Endothelial cell of umbilical vein (primary cell): ENCODE measurements around the gene FAM43A. TPM values are rescaled to one million over a fixed set of nuclear protein-coding genes. Genes with fewer than 3 reads are reported as not detected.

ENCODE experiments used
- BruUV-seq: library from RNA; stranded (reverse); fragments of 400-500 nt; replicated peaks from 2 replicates; lab custom pipeline; 2021; lab: Mats Ljungman, UMichigan
- CTCF ChIA-PET: fragments of 300-600, 350-600 bp; sonication (Branson Sonifier 250); formaldehyde crosslinking; loops from one replicate; lab custom pipeline; 2021; ENCODE audit warnings: antibody characterized with exemption, inconsistent platforms; lab: Charles Lee
- POLR2A ChIA-PET: fragments of 300-600, 350-600 bp; sonication (Branson Sonifier 250); formaldehyde crosslinking; loops from one replicate; lab custom pipeline; 2021; ENCODE audit warnings: antibody characterized with exemption, inconsistent platforms; lab: Charles Lee
- DNase-seq: peaks from one replicate; pipeline ENCODE4 v3.0.0-alpha.2; 2011; ENCODE audit warnings: low read depth, low spot score
- FAIRE-seq: peaks from 2 replicates; lab custom pipeline; 2011; peaks lifted over from hg19 to GRCh38; lab: Jason Lieb, UNC
- H2AFZ ChIP-seq: 2 replicates; pipeline ENCODE4 v1.6.0; 2012; ENCODE audit warnings: low read depth, low read length, control low read depth, inconsistent platforms
- H3K27ac ChIP-seq: 2 replicates; pipeline ENCODE4 v1.5.1; 2011; ENCODE audit warnings: low read depth, mild to moderate bottlenecking, control low read depth, low read length, moderate library complexity; ENCODE audit not compliant: insufficient read depth
- H3K27me3 ChIP-seq, 2 experiments: 2 replicates each; pipeline versions ENCODE4 v1.6.0 to v1.6.1; 2011; ENCODE audit warnings: low read length in 2 of 2, mixed read lengths in 1 of 2; ENCODE audit not compliant: control insufficient read depth in 2 of 2, insufficient read depth in 2 of 2
- H3K36me3 ChIP-seq, 2 experiments: 2 replicates in 1 of 2; 3 replicates in 1 of 2; pipeline ENCODE4 v1.5.1; 2011; ENCODE audit warnings: low read length in 2 of 2, mild to moderate bottlenecking in 1 of 2, moderate library complexity in 1 of 2; ENCODE audit not compliant: control insufficient read depth in 2 of 2, insufficient read depth in 2 of 2; ENCODE audit errors: extremely low read depth in 1 of 2
- H3K4me1 ChIP-seq: 3 replicates; pipeline ENCODE4 v1.5.1; 2011; ENCODE audit warnings: mild to moderate bottlenecking, low read length; ENCODE audit not compliant: control insufficient read depth, insufficient read depth; ENCODE audit errors: extremely low read depth
- H3K4me2 ChIP-seq: 2 replicates; pipeline ENCODE4 v1.6.1; 2011; ENCODE audit warnings: low read length, control low read depth, mixed read lengths; ENCODE audit not compliant: insufficient read depth
- H3K4me3 ChIP-seq, 3 experiments: fragments of 200-600 bp in 1 of 3; sonication (generic), shearing (Covaris generic) in 1 of 3; replicated peaks in 1 of 3; 2 replicates each; pipeline ENCODE4 v1.5.1; 2011 to 2016; ENCODE audit warnings: control low read depth in 3 of 3, low read length in 3 of 3, mild to moderate bottlenecking in 2 of 3, inconsistent platforms in 1 of 3, low read depth in 1 of 3, moderate library complexity in 1 of 3; ENCODE audit not compliant: insufficient read depth in 1 of 3
- H3K79me2 ChIP-seq: 2 replicates; pipeline ENCODE4 v1.6.0; 2012; ENCODE audit warnings: low read length, inconsistent platforms; ENCODE audit not compliant: control insufficient read depth, insufficient read depth
- H3K9ac ChIP-seq: replicated peaks from 2 replicates; pipeline ENCODE3; 2011; ENCODE audit warnings: low read length, control low read depth; ENCODE audit not compliant: insufficient read depth; ENCODE audit errors: extremely low read depth
- H3K9me1 ChIP-seq: replicated peaks from 3 replicates; pipeline ENCODE4 v1.6.0; 2011; ENCODE audit warnings: mild to moderate bottlenecking, low read length; ENCODE audit not compliant: control insufficient read depth, insufficient read depth; ENCODE audit errors: extremely low read depth
- H3K9me3 ChIP-seq: replicated peaks from 2 replicates; pipeline ENCODE4 v1.5.1; 2012; ENCODE audit warnings: low read length, inconsistent platforms; ENCODE audit not compliant: control insufficient read depth, insufficient read depth
- H4K20me1 ChIP-seq: replicated peaks from 2 replicates; pipeline ENCODE3; 2011; ENCODE audit warnings: mild to moderate bottlenecking, low read length; ENCODE audit not compliant: control insufficient read depth, insufficient read depth; ENCODE audit errors: extremely low read depth
- EZH2 ChIP-seq: IDR thresholded peaks from 2 replicates; pipeline ENCODE4 v1.6.1; 2012; ENCODE audit warnings: borderline replicate concordance, low read depth, mild to moderate bottlenecking, moderate library complexity, low read length, inconsistent platforms; ENCODE audit not compliant: severe bottlenecking
- FOS ChIP-seq: IDR thresholded peaks from 2 replicates; pipeline ENCODE4 v1.6.1; 2011; ENCODE audit warnings: mild to moderate bottlenecking, low read length, moderate library complexity, borderline replicate concordance; ENCODE audit not compliant: insufficient read depth
- POLR2A ChIP-seq: IDR thresholded peaks from 2 replicates; pipeline ENCODE4 v1.6.1; 2012; ENCODE audit warnings: low read depth, mild to moderate bottlenecking, control low read depth, low read length
- POLR2AphosphoS5 ChIP-seq: IDR thresholded peaks from 2 replicates; pipeline ENCODE4 v1.6.1; 2012; ENCODE audit warnings: low read depth, mild to moderate bottlenecking, control low read depth, low read length, moderate library complexity; ENCODE audit not compliant: insufficient read depth
- dilution Hi-C: fragments of 300-500 bp; cut with MboI; formaldehyde crosslinking; loops from one replicate; pipeline ENCODE4 v1.15.0; 2019; ENCODE audit warnings: low sequenced_read_pairs; ENCODE audit not compliant: extremely low pct_ligation_motif_present
- intact Hi-C: fragments of 100-400 bp; cut with micrococcal nuclease; formaldehyde crosslinking; loops from one replicate; pipeline ENCODE4 v1.10.0; 2022
- polyA plus RNA-seq, 4 experiments: library from polyadenylated mRNA; depleted of rRNA in 3 of 4; stranded (reverse) in 3 of 4; unstranded in 1 of 4; fragments of >200 nt; gene quantifications; 2 replicates each; pipeline versions ENCODE4 v1.2.1 to v1.2.3, GENCODE V29; 2011 to 2012; ENCODE audit warnings: missing spikeins in 1 of 4
- total RNA-seq: library from RNA; stranded (reverse); gene quantifications from 2 replicates; pipeline ENCODE4 v1.2.3, GENCODE V29; 2021
- TF ChIP-seq, protein P1 (sequence below), 2 donors: IDR thresholded peaks; 1 replicate in 1 of 2; 2 replicates in 1 of 2; pipeline ENCODE4 v1.5.1; 2011; ENCODE audit warnings: low read length in 2 of 2, mild to moderate bottlenecking in 2 of 2, moderate library complexity in 2 of 2, control low read depth in 1 of 2, inconsistent platforms in 1 of 2, low read depth in 1 of 2; ENCODE audit not compliant: insufficient read depth in 1 of 2; ENCODE audit errors: extremely low read depth in 1 of 2
- TF ChIP-seq, protein P2 (sequence below): IDR thresholded peaks from 2 replicates; pipeline ENCODE4 v1.6.1; 2011; ENCODE audit not compliant: insufficient read depth, insufficient read length

The FAM43A gene
- total and polyA plus RNA-seq, 2 donors (not counting 3 experiments of a cell fraction or from before 2014, with no cell fraction given), result 244 to 307 TPM

DNA sequence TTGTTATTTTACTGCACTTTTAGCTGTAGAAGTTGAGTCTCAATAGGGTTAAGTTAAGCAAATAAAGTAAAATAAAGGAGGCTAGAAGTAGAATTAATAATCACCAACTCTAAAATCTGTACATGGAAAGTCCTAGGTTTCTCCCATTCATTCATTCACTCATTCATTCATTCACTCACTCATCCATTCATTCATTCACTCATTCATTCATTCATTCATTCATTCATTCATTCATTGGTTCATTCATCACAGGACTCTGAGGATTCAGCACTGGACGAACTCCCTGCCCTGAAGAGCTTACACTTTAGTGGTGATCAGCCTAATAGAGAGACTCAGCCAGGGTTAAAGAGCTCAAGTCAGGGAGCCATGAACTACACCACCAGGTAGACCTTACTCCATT is 9.2 kb upstream of the FAM43A start:
- FAIRE-seq (no peak), DNase-seq (no peak)
- peaks cover 0 to 2% of the 10 kb centered on the region in 2 experiments for H3K27me3 ChIP-seq
- H2AFZ ChIP-seq, result no peak overlapping the region
- H3K9ac ChIP-seq, result no peak overlapping the region
- peaks cover 3% of the 10 kb centered on the region for H3K4me1 ChIP-seq
- no peak overlapping the region for H3K27ac ChIP-seq
- CTCF ChIA-PET, result interaction anchor here (0.6 kb wide), 1 partner anchor 595 kb away, joined by 3 read pairs; the partner anchor contains the start of gene XXYLT1
- POLR2A ChIA-PET, result no interaction called here
- BruUV-seq, result no TSS peak
- H4K20me1 ChIP-seq, result no peaks in the 10 kb centered on the region
- TF ChIP-seq POLR2A (no peak), POLR2AphosphoS5 (no peak), FOS (no peak), EZH2 (no peak)
- TF ChIP-seq, protein P1, sequence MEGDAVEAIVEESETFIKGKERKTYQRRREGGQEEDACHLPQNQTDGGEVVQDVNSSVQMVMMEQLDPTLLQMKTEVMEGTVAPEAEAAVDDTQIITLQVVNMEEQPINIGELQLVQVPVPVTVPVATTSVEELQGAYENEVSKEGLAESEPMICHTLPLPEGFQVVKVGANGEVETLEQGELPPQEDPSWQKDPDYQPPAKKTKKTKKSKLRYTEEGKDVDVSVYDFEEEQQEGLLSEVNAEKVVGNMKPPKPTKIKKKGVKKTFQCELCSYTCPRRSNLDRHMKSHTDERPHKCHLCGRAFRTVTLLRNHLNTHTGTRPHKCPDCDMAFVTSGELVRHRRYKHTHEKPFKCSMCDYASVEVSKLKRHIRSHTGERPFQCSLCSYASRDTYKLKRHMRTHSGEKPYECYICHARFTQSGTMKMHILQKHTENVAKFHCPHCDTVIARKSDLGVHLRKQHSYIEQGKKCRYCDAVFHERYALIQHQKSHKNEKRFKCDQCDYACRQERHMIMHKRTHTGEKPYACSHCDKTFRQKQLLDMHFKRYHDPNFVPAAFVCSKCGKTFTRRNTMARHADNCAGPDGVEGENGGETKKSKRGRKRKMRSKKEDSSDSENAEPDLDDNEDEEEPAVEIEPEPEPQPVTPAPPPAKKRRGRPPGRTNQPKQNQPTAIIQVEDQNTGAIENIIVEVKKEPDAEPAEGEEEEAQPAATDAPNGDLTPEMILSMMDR (IDR thresholded peaks at IDR 0.05; ENCODE audit: extremely low read depth in 1 of 2, insufficient read depth in 1 of 2, low read depth in 1 of 2, low read length in 2 of 2), result no peak
- TF ChIP-seq, protein P2, sequence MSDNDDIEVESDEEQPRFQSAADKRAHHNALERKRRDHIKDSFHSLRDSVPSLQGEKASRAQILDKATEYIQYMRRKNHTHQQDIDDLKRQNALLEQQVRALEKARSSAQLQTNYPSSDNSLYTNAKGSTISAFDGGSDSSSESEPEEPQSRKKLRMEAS, result no peak
- peaks cover 4% of the 10 kb centered on the region for H3K79me2 ChIP-seq
- H3K9me1 ChIP-seq, result no peaks in the 10 kb centered on the region
- no peaks in the 10 kb centered on the region for H3K9me3 ChIP-seq
- H3K4me2 ChIP-seq, result no peak overlapping the region
- no peaks in the 10 kb centered on the region for H3K36me3 ChIP-seq
- intact Hi-C loops (no loop called here), dilution Hi-C loops (loop anchor here (25.0 kb wide), 1 partner anchor 436 kb away; no protein-coding TSS in a partner anchor)
- H3K4me3 ChIP-seq, result no peak overlapping the region
